Activated naive CD8-positive, alpha-beta T cell treated with anti-CD3 and anti-CD28 coated beads for 36 hours (primary cell): ENCODE measurements around the gene IL36A. TPM values are rescaled to one million over a fixed set of nuclear protein-coding genes. Genes with fewer than 3 reads are reported as not detected.

Experiments
- DNase-seq: peaks from one replicate; pipeline ENCODE4 v3.0.0; 2021
- H3K27ac Mint-ChIP-seq: one replicate; pipeline ENCODE4 v1.8.0; 2022; ENCODE audit warnings: mild to moderate bottlenecking, moderate library complexity, mixed read lengths
- H3K27me3 Mint-ChIP-seq: one replicate; pipeline ENCODE4 v1.8.0; 2022; ENCODE audit warnings: mild to moderate bottlenecking, mixed read lengths
- H3K36me3 Mint-ChIP-seq: one replicate; pipeline ENCODE4 v1.8.0; 2021; ENCODE audit warnings: mild to moderate bottlenecking, mixed read lengths
- H3K4me1 Mint-ChIP-seq: one replicate; pipeline ENCODE4 v1.8.0; 2021; ENCODE audit warnings: mixed read lengths
- H3K4me3 Mint-ChIP-seq: one replicate; pipeline ENCODE4 v1.8.0; 2022; ENCODE audit warnings: mild to moderate bottlenecking, moderate library complexity, mixed read lengths
- H3K9me3 Mint-ChIP-seq: one replicate; pipeline ENCODE4 v1.8.0; 2022; ENCODE audit warnings: mixed read lengths
- total RNA-seq, 2 experiments: library from RNA; stranded (reverse); gene quantifications; one replicate each; pipeline ENCODE4 v1.2.3, GENCODE V29; 2021

Gene IL36A
- total RNA-seq, 2 experiments from 2014 or later, result not detected

DNA sequence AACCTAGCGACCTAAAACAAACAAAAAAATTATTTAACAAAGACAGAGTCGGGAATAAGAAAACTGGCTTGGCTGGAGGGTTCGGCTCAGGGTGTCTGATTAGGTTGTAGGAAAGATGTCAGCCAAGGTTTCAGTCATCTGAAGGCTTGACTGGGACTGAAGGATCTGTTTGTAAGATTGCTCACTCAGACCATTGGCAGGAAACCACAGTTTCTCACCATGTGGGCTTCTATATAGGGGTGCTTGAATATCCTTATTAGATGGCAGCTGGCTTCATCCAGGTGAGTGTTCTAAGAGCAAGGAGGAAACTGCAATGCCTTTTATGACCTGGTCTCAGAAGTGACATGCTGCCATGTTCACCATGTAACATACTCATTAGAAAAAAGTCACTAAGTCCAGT lies 48.4 kb downstream of the IL36A start:
- peaks cover 17% of the 10 kb centered on the region for H3K36me3 Mint-ChIP-seq
- DNase-seq, result no peak
- H3K9me3 Mint-ChIP-seq, result peaks cover 29% of the 10 kb centered on the region
- no peak overlapping the region for H3K27ac Mint-ChIP-seq
- H3K27me3 Mint-ChIP-seq, result no peaks in the 10 kb centered on the region
- H3K4me3 Mint-ChIP-seq, result no peak overlapping the region
- H3K4me1 Mint-ChIP-seq, result peaks cover 5% of the 10 kb centered on the region

DNA sequence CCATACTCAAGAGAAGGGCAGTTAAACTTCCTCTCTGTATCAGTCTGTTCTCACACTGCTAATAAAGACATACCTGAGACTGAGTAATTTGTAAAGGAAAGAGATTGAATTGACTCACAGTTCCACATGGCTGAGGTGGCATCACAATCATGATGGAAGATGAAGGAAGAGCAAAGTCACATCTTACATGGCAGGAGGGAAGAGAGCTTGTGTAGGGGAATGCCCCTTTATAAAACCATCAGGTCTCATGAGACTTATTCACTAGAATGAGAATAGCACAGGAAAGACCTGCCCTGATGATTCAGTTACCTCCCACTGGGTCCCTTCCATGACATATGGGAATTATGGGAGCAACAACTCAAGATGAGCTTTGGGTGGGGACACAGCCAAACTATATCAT lies 48.8 kb downstream of the IL36A start:
- Mint-ChIP-seq H3K4me1 (peaks cover 5% of the 10 kb centered on the region), H3K27me3 (no peaks in the 10 kb centered on the region), H3K36me3 (peaks cover 17% of the 10 kb centered on the region), H3K9me3 (peaks cover 29% of the 10 kb centered on the region), H3K4me3 (no peak overlapping the region), H3K27ac (no peak overlapping the region)
- DNase-seq, result no peak

DNA sequence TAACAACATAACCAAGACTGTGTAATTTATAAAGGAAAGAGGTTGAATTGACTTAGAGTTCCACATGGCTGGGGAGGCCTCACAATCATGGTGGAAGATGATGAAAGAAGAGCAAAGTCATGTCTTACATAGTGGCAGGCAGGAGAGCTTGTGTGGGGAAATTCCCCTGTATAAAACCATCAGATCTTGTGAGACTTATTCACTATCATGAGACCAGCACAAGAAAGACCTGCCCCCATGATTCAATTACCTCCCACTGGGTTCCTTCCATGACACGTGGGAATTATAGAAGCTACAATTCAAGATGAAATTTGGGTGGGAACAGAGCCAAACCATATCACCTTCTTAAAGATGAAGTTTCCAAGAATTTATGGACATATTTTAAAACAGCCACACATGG lies 51.3 kb downstream of the IL36A start:
- Mint-ChIP-seq H3K27ac (no peak overlapping the region), H3K4me3 (no peak overlapping the region), H3K9me3 (peaks cover 29% of the 10 kb centered on the region), H3K27me3 (no peaks in the 10 kb centered on the region), H3K36me3 (peaks cover 17% of the 10 kb centered on the region), H3K4me1 (peaks cover 5% of the 10 kb centered on the region)
- no peak for DNase-seq

DNA sequence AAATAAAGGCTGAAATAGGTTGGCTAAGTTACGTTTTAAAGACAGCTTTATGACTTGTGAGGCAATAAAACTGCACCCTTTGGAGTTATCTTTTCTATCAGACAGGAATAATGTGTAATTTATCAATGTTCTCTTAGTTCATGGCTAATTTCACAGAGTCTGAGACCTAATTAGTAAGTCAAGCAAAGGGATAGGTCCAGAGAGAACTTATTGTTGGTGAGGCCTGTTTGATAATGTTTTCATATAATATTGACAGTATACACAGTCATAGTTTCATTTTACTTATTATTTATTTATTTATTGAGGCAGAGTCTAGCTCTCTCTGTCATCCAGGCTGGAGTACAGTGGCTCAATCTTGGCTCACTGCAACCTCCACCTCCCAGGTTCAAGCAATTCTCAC lies 51.9 kb downstream of the IL36A start:
- Mint-ChIP-seq H3K36me3 (peaks cover 17% of the 10 kb centered on the region), H3K4me1 (peaks cover 5% of the 10 kb centered on the region), H3K4me3 (no peak overlapping the region), H3K9me3 (peaks cover 29% of the 10 kb centered on the region), H3K27ac (no peak overlapping the region), H3K27me3 (no peaks in the 10 kb centered on the region)
- no peak for DNase-seq

Other genes with a start within 250 kb of the IL36A start
- gene CKAP2L, start 240.8 kb upstream of the IL36A start, total RNA-seq, result 10 to 100 TPM; 24.3 to 25.8 TPM
- gene IL1A, start 221.0 kb upstream of the IL36A start, total RNA-seq, result under 1 TPM; 0.16 to 0.20 TPM
- not detected for gene IL1B, start 168.7 kb upstream of the IL36A start, total RNA-seq
- gene IL37, start 94.3 kb upstream of the IL36A start, total RNA-seq, result not detected
- not detected for gene IL36G, start 27.5 kb upstream of the IL36A start, total RNA-seq
- not detected for gene IL36B, start 47.4 kb downstream of the IL36A start, total RNA-seq
- not detected for gene IL36RN, start 53.7 kb downstream of the IL36A start, total RNA-seq
- not detected for gene IL1F10, start 62.5 kb downstream of the IL36A start, total RNA-seq
- gene IL1RN, start 122.1 kb downstream of the IL36A start, total RNA-seq, result under 1 TPM; 0.19 to 0.30 TPM
- 100 to 1,000 TPM; 194 to 198 TPM for gene PSD4, start 168.5 kb downstream of the IL36A start, total RNA-seq